Esophagus squamous epithelium (tissue), 4 donors: ENCODE data around the gene TFAP2A.

Source experiments
- POLR2A ChIP-seq, 4 donors: fragments of 450-650 bp; IDR thresholded peaks; one replicate each; pipeline ENCODE4 v1.6.1; 2017; ENCODE audit warnings: antibody characterized with exemption in 4 of 4, mild to moderate bottlenecking in 4 of 4, moderate library complexity in 3 of 4
- TF ChIP-seq, protein P1 (sequence below), 6 experiments: fragments of 450-650 bp in 4 of 6; fragments of 200-600 bp in 2 of 6; sonication (generic) in 2 of 6; IDR thresholded peaks; one replicate each; pipeline ENCODE4 v1.5.1; 2016 to 2019; ENCODE audit warnings: antibody characterized with exemption in 6 of 6, mild to moderate bottlenecking in 4 of 6, moderate library complexity in 4 of 6

DNA sequence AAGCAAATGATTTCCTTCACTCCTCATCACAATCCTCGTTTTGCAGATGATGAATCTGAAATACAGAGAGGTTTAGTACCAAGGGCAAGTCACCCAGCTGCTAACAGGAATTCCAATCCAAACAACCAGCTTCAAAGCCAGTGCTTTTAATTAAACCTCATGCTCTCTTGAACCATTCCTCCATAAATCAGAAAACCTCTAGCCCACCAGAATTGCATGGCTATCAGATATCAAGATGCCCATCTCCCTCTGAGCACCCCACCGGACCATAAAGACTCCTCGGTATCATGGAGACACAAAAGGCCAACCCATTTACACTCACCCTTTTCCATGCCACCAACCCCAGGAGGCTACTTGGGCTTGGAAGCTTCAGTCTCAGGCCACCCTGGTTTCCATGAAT is 46.0 kb downstream of the TFAP2A start:
- TF ChIP-seq, protein P1, sequence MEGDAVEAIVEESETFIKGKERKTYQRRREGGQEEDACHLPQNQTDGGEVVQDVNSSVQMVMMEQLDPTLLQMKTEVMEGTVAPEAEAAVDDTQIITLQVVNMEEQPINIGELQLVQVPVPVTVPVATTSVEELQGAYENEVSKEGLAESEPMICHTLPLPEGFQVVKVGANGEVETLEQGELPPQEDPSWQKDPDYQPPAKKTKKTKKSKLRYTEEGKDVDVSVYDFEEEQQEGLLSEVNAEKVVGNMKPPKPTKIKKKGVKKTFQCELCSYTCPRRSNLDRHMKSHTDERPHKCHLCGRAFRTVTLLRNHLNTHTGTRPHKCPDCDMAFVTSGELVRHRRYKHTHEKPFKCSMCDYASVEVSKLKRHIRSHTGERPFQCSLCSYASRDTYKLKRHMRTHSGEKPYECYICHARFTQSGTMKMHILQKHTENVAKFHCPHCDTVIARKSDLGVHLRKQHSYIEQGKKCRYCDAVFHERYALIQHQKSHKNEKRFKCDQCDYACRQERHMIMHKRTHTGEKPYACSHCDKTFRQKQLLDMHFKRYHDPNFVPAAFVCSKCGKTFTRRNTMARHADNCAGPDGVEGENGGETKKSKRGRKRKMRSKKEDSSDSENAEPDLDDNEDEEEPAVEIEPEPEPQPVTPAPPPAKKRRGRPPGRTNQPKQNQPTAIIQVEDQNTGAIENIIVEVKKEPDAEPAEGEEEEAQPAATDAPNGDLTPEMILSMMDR (IDR thresholded peaks at IDR 0.05) = no peak
- no peak for TF ChIP-seq POLR2A (IDR thresholded peaks at IDR 0.05)
